ENCODE results near the gene KCNQ1.

Gene KCNQ1

GRCh38 chr11:2421226-2421994 is 23.4 kb upstream of the KCNQ1 start:
- TF ChIP-seq ESRRG (CRISPR knock-in tag; IDR thresholded peaks at IDR 0.05) (no peak), ISL1 (CRISPR knock-in tag; IDR thresholded peaks at IDR 0.05) (no peak)
- no peak for ATAC-seq

GRCh38 chr11:2421996-2422395 is 22.8 kb upstream of the KCNQ1 start:
- TF ChIP-seq, protein P1, sequence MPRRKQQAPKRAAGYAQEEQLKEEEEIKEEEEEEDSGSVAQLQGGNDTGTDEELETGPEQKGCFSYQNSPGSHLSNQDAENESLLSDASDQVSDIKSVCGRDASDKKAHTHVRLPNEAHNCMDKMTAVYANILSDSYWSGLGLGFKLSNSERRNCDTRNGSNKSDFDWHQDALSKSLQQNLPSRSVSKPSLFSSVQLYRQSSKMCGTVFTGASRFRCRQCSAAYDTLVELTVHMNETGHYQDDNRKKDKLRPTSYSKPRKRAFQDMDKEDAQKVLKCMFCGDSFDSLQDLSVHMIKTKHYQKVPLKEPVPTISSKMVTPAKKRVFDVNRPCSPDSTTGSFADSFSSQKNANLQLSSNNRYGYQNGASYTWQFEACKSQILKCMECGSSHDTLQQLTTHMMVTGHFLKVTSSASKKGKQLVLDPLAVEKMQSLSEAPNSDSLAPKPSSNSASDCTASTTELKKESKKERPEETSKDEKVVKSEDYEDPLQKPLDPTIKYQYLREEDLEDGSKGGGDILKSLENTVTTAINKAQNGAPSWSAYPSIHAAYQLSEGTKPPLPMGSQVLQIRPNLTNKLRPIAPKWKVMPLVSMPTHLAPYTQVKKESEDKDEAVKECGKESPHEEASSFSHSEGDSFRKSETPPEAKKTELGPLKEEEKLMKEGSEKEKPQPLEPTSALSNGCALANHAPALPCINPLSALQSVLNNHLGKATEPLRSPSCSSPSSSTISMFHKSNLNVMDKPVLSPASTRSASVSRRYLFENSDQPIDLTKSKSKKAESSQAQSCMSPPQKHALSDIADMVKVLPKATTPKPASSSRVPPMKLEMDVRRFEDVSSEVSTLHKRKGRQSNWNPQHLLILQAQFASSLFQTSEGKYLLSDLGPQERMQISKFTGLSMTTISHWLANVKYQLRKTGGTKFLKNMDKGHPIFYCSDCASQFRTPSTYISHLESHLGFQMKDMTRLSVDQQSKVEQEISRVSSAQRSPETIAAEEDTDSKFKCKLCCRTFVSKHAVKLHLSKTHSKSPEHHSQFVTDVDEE (CRISPR knock-in tag; IDR thresholded peaks at IDR 0.05): no peak
- TF ChIP-seq ZFP3 (CRISPR knock-in tag; IDR thresholded peaks at IDR 0.05) (no peak), POU6F1 (CRISPR knock-in tag; IDR thresholded peaks at IDR 0.05; ENCODE audit: borderline replicate concordance, low read depth) (no peak), ESRRG (CRISPR knock-in tag; IDR thresholded peaks at IDR 0.05) (no peak), ARNTL (CRISPR knock-in tag; IDR thresholded peaks at IDR 0.05; ENCODE audit: borderline replicate concordance, low read depth) (no peak), ZNF8 (CRISPR knock-in tag; IDR thresholded peaks at IDR 0.05) (no peak), RARB (CRISPR knock-in tag; IDR thresholded peaks at IDR 0.05) (no peak), PPARA (CRISPR knock-in tag; IDR thresholded peaks at IDR 0.05; ENCODE audit: borderline replicate concordance) (no peak), ZFP30 (CRISPR knock-in tag; IDR thresholded peaks at IDR 0.05) (no peak), SNAI2 (CRISPR knock-in tag; IDR thresholded peaks at IDR 0.05) (no peak), BACH2 (CRISPR knock-in tag; IDR thresholded peaks at IDR 0.05; ENCODE audit: borderline replicate concordance) (no peak), ZC3H10 (CRISPR knock-in tag; IDR thresholded peaks at IDR 0.05) (no peak), ZNF70 (CRISPR knock-in tag; IDR thresholded peaks at IDR 0.05) (no peak)
- TF ChIP-seq, protein P2, sequence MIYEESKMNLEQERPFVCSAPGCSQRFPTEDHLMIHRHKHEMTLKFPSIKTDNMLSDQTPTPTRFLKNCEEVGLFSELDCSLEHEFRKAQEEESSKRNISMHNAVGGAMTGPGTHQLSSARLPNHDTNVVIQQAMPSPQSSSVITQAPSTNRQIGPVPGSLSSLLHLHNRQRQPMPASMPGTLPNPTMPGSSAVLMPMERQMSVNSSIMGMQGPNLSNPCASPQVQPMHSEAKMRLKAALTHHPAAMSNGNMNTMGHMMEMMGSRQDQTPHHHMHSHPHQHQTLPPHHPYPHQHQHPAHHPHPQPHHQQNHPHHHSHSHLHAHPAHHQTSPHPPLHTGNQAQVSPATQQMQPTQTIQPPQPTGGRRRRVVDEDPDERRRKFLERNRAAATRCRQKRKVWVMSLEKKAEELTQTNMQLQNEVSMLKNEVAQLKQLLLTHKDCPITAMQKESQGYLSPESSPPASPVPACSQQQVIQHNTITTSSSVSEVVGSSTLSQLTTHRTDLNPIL (CRISPR knock-in tag; IDR thresholded peaks at IDR 0.05; ENCODE audit: low read depth): no peak
- TF ChIP-seq, protein P3, sequence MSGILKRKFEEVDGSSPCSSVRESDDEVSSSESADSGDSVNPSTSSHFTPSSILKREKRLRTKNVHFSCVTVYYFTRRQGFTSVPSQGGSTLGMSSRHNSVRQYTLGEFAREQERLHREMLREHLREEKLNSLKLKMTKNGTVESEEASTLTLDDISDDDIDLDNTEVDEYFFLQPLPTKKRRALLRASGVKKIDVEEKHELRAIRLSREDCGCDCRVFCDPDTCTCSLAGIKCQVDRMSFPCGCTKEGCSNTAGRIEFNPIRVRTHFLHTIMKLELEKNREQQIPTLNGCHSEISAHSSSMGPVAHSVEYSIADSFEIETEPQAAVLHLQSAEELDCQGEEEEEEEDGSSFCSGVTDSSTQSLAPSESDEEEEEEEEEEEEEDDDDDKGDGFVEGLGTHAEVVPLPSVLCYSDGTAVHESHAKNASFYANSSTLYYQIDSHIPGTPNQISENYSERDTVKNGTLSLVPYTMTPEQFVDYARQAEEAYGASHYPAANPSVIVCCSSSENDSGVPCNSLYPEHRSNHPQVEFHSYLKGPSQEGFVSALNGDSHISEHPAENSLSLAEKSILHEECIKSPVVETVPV (CRISPR knock-in tag; IDR thresholded peaks at IDR 0.05): no peak
- TF ChIP-seq, protein P4, sequence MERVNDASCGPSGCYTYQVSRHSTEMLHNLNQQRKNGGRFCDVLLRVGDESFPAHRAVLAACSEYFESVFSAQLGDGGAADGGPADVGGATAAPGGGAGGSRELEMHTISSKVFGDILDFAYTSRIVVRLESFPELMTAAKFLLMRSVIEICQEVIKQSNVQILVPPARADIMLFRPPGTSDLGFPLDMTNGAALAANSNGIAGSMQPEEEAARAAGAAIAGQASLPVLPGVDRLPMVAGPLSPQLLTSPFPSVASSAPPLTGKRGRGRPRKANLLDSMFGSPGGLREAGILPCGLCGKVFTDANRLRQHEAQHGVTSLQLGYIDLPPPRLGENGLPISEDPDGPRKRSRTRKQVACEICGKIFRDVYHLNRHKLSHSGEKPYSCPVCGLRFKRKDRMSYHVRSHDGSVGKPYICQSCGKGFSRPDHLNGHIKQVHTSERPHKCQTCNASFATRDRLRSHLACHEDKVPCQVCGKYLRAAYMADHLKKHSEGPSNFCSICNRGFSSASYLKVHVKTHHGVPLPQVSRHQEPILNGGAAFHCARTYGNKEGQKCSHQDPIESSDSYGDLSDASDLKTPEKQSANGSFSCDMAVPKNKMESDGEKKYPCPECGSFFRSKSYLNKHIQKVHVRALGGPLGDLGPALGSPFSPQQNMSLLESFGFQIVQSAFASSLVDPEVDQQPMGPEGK (CRISPR knock-in tag; IDR thresholded peaks at IDR 0.05; ENCODE audit: borderline replicate concordance): no peak
- ATAC-seq: no peak

GRCh38 chr11:2422461-2423156 is 22.2 kb upstream of the KCNQ1 start:
- ATAC-seq: no peak
- TF ChIP-seq ARNTL (CRISPR knock-in tag; IDR thresholded peaks at IDR 0.05; ENCODE audit: borderline replicate concordance, low read depth): no peak
- TF ChIP-seq, protein P3 (CRISPR knock-in tag; IDR thresholded peaks at IDR 0.05): no peak
- TF ChIP-seq ZC3H10 (CRISPR knock-in tag; IDR thresholded peaks at IDR 0.05): no peak
- no peak for TF ChIP-seq POU6F1 (CRISPR knock-in tag; IDR thresholded peaks at IDR 0.05; ENCODE audit: borderline replicate concordance, low read depth)
- TF ChIP-seq ZNF70 (CRISPR knock-in tag; IDR thresholded peaks at IDR 0.05): no peak
- TF ChIP-seq RARB (CRISPR knock-in tag; IDR thresholded peaks at IDR 0.05): no peak

Measured in SK-N-SH treated with all-trans-retinoic acid at 6 μM for 48 hours (cell line).